GM19467 (cell line): Measurements from ENCODE around the gene RPRD1B.

Source experiments
- ATAC-seq: cut with Tn5 transposase; IDR thresholded peaks from one replicate; pipeline ENCODE4 v1.9.1; 2021; ENCODE audit warnings: mild to moderate bottlenecking, moderate library complexity; ENCODE audit not compliant: unreplicated experiment

The RPRD1B gene

DNA sequence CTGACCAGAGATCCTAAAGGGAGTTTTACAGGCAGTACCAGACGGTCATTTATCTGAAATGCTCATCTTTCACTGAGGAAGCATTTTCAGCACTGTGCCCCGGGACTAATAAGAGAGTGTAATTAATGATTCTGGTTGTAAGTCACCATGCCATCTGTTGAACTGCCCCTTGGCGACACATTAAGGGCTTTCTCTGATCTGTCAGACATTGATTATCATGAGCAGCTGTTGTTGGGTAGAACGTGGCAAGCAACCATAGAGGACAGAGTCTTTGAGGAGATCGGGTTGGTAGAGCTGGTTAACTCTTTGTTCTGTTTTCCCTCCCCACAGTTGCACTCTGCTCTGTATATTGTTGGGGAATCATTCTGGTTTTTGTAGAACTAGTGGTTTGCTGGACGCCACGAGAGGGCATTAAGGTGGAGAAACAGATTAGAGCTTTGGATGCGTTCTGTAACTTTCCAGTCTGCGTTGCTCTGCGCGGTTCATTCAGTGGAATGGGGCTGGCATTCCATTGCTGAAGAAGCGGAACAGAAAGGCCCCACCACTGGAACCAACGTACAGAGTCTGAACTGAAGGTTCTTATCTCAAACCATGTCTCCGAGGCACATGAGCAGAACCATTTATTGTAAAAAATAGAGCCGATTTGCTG lies 34.3 kb downstream of the RPRD1B start:
- no peak for ATAC-seq

GRCh38 chr20:38072898-38073297 lies 39.4 kb downstream of the RPRD1B start:
- ATAC-seq, result no peak

DNA sequence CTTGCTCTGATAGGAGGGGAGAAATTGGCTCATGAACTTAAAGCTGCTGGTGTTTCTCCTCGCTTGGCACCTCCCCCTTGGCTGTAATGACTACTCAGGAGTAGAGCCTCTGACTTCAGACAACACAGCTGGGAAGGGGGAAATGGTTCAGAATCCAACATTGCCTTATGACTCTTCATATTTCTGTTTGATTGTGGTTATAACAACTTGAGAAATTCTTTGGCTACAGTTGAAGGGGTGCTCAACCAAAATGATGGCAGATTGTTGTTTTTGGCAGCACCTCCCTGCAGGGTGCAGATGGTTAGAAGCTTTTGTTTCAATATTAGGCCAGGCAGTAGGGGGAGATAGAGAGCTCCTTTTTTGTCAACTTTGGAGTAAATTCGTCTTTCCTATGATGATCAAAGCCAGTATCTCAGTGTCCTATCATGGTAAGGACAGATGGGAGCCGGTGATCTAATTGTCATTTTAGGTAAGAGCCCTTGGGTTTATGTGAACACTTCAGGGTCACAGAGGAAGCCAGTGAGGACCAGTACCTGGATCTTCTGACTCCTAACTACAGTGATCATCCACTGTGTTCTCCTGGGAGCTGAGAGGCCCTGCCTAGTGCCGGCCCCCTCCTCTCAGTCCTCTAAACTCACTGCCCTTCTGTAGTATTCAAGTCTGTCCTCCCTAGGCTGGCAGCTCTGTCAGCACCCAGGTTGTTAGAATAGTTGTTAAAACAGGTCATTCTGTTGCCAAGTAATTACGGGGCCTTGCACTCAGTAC lies 39.9 kb downstream of the RPRD1B start:
- no peak for ATAC-seq

- ATAC-seq, result no peak
These were observed 41.8 kb downstream of the RPRD1B start for GRCh38 chr20:38075161-38075998.

DNA sequence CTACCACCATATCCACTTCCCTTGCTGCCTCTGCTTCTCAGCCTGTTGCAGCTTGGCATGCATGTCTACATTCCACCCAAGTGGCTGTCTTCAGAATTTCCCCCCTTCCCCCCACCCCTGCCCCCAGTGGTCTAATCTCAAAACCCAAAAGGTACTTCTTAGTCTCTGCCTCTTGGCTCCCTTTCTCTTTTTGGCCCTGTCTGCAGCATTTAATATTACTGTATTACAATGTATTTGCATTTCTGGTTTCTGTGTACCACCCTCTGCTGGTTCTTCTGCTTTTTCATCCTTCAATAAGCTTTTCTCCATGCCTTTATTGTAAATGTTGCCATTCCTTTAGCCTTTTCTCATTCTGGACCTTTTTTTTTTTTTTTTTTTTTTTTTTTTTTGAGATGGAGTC lies 43.0 kb downstream of the RPRD1B start:
- no peak for ATAC-seq

GRCh38 chr20:38078084-38078483 lies 44.5 kb downstream of the RPRD1B start:
- no peak for ATAC-seq

DNA sequence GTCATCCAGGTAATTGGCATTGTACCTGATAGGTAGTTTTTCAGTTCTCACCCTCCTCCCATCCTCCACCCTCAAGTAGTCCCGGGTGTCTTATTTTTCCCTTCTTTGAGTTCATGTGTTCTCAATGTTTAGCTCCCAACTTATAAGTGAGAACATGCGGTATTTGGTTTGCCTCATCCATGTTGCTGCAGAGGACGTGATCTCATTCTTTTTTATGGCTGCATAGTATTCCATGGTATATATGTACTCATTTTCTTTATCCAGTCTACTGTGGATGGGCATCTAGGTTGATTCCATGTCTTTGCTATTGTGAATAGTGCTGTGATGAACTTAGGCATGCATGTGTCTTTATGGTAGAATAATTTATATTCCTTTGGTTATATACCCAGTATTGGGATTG lies 45.8 kb downstream of the RPRD1B start:
- no peak for ATAC-seq

- no peak for ATAC-seq
These were observed 48.0 kb downstream of the RPRD1B start for GRCh38 chr20:38081575-38081974.

GRCh38 chr20:38082894-38083293 lies 49.3 kb downstream of the RPRD1B start:
- ATAC-seq, result no peak

DNA sequence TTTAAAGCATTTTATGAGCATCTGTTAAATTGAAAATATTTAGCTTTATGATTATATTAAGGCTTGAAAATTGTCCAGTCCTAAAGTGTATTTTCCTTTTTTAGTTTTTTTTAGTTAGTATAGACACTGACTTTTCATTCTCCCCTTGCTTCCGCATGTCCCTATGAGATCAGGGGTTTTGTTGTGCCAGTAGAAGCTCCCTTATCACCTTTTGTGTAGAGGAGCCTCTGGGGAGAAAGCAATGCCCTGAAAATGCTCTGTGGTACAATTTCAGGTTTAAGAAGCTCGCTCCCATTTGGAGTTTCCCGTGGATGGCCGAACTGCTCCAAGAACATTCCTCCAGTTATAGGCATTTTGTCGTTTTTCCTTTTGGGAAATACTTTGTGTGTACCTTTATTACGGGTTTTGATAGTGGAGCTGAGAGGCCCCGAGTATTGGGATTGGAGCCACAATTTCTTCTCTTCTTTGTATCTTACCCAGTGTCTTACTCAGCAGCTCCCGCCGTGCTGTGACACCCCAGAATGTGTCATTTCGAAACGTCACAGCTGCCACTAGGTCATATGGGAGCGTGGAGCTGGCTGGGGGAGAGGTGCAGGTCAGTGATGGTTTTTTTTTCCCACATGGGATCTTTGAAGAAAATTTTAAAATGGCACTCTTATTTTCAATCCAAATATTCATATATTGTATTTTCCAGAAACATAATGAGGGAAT lies 49.9 kb downstream of the RPRD1B start:
- ATAC-seq, result no peak

- no peak for ATAC-seq
These were observed 50.9 kb downstream of the RPRD1B start for GRCh38 chr20:38084425-38084951.

GRCh38 chr20:38085026-38085425 lies 51.5 kb downstream of the RPRD1B start:
- no peak for ATAC-seq

DNA sequence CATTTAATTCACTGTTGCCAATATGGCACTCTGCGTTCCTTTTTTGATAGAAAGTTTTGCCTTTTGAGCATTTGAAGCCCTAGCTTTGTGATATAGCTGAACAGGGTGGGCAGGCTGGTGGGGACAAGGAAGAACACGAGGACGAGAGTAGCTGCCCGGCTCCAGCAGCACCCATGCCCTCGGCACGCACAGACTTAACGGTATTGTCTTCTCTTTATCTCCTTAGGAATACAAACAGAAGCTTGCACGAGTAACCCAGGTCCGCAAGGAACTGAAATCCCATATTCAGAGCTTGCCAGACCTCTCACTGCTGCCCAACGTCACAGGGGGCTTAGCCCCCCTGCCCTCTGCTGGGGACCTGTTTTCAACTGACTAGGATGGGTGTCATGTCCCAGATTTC lies 56.0 kb downstream of the RPRD1B start:
- ATAC-seq, result no peak

- no peak for ATAC-seq
These were observed 56.5 kb downstream of the RPRD1B start for GRCh38 chr20:38090061-38090460.

- no peak for ATAC-seq
These were observed 58.1 kb downstream of the RPRD1B start for GRCh38 chr20:38091441-38092216.

DNA sequence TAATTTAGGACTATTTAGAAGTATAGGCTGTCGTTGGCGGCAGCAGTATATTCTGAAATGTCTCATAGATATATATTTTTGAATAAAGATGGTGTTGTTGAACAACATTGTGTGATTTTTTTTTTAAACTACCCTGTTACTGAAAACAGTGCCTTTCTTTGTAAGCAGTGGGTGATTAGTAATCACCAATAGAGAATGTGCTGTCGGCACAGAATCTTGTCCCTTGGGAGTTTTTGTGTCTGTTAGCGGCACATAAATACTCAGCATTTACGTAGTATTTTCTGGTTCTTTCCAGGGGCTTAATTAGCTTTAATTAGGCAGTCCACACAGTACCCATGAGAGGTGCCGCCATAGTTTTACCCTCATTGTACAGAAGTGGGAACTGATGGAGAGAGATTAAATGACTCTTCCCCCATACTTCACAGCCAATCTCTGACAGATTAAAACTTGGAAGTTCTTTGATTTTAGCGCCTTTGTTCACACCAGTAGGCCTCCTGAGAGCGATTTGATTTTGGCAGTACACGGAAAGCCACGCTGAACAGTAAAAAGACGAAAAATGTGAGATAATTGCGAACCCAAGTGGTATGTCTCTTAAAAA lies 58.8 kb downstream of the RPRD1B start:
- no peak for ATAC-seq

DNA sequence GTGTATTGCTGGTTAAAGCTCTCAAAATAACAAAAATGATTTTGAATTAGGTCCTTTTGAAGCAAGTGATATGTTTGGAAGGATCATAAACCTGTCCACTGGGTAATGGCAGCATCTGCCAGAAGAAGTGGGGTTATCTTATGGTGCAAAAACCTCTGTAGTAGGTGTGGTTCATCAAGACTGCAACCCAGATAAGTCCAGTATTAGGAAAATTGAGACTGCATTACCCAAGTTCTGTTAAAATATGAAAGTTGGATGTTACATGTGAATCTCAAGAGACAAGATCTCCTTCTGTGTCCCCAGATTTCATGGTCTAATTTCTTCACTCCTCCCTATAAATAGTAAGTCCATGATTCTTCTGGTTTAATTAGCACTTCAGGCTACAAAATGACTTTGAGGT lies 59.4 kb downstream of the RPRD1B start:
- ATAC-seq, result no peak

GRCh38 chr20:38093641-38094077 lies 60.1 kb downstream of the RPRD1B start:
- no peak for ATAC-seq

DNA sequence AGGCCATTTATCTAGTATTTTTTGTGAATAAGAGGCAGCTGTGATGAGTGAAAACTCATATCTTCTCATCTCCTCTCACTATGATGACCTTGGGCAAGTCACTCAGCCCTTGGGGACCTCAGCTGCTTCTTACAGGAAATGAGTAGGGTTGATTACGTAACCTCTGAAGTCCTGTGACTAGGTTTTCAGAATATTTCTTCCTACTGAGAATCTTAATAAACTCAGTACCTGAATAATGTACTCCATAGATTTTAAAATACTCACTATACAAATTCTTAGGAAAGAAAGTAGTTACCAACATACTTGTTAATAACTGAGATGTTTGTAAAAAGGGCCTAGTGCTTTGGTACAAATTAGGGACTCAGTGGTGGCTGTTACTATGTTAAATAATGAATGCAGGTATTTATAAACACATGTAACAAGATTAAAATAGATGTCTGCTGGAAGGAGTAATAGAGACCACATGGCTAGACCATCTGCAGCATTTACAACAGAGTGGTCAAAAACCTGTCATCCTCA lies 60.9 kb downstream of the RPRD1B start:
- peak; percentile 39 for ATAC-seq
